ENCODE data around the gene NMNAT2. TPM values are rescaled to one million over a fixed set of nuclear protein-coding genes. Genes with fewer than 3 reads are reported as not detected.

The NMNAT2 gene
- total RNA-seq, 1 experiment from 2014 or later, result 0.17 TPM

GRCh38 chr1:183227422-183228346 is 190.5 kb downstream of the NMNAT2 start:
- Histone ChIP-seq H3K4me3 (ENCODE audit: low read depth, low read length, poor library complexity, severe bottlenecking) (no peak overlapping the region), H3K27ac (ENCODE audit: low read depth, low read length, poor library complexity, severe bottlenecking) (no peak overlapping the region), H3K9me3 (ENCODE audit: low read depth, low read length, poor library complexity, severe bottlenecking) (no peaks in the 10 kb centered on the region), H3K36me3 (ENCODE audit: insufficient read depth, low read length, poor library complexity, severe bottlenecking) (no peaks in the 10 kb centered on the region), H3K4me1 (ENCODE audit: insufficient read depth, low read length, poor library complexity, severe bottlenecking) (no peaks in the 10 kb centered on the region), H3K27me3 (replicated peaks; ENCODE audit: insufficient read depth, low read depth, low read length, poor library complexity) (no peaks in the 10 kb centered on the region)
- no TSS peak for BruUV-seq (replicated peaks)
- POLR2A ChIA-PET (ENCODE audit: low non-redundant PET), result no interaction called here
- CTCF ChIA-PET, result interaction anchor here (0.6 to 2.2 kb wide), 5 partner anchors 8 to 339 kb away, joined by 3 to 19 read pairs (median 4); no protein-coding TSS in a partner anchor
- intact Hi-C loops (cut with micrococcal nuclease; ENCODE audit: unreplicated experiment), result no loop called here
- no peak for TF ChIP-seq EZH2 (IDR thresholded peaks at IDR 0.05; ENCODE audit: borderline replicate concordance, low read depth, low read length, poor library complexity, severe bottlenecking)
- TF ChIP-seq CTCF (conservative IDR thresholded peaks at IDR 0.05; ENCODE audit: low read depth, low read length), result peak; percentile 87
- peak; percentile 82 for DNase-seq (ENCODE audit: low spot score)

DNA sequence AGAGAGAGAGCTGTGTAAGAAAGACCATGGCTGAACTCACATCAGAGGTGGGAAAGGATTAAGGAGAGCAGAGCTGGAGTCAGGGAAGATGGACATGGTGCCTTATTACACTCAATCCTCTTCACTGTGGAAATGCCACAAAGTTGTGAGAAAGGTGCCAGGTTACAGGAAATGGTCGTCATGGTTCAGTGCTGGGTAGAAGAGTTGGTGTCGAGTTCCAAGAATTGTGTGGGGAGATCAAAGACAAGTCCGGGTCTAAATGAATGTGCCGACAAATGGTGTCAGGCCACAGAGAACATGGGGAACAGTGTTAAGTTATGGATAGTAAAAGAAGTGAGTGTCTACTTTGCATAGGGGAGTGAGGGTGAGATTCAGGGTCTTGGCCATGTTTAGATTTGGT is 191.2 kb downstream of the NMNAT2 start:
- no TSS peak for BruUV-seq (replicated peaks)
- no peak overlapping the region for H3K4me3 ChIP-seq (ENCODE audit: low read depth, low read length, poor library complexity, severe bottlenecking)
- ChIA-PET CTCF (interaction anchor here (1.1 to 2.2 kb wide), 2 partner anchors 264 to 339 kb away, joined by 4 to 19 read pairs; no protein-coding TSS in a partner anchor), POLR2A (ENCODE audit: low non-redundant PET) (no interaction called here)
- TF ChIP-seq EZH2 (IDR thresholded peaks at IDR 0.05; ENCODE audit: borderline replicate concordance, low read depth, low read length, poor library complexity, severe bottlenecking) (no peak), CTCF (conservative IDR thresholded peaks at IDR 0.05; ENCODE audit: low read depth, low read length) (no peak)
- intact Hi-C loops (cut with micrococcal nuclease; ENCODE audit: unreplicated experiment), result no loop called here
- no peaks in the 10 kb centered on the region for H3K36me3 ChIP-seq (ENCODE audit: insufficient read depth, low read length, poor library complexity, severe bottlenecking)
- H3K4me1 ChIP-seq (ENCODE audit: insufficient read depth, low read length, poor library complexity, severe bottlenecking), result no peaks in the 10 kb centered on the region
- DNase-seq (ENCODE audit: low spot score), result no peak
- no peak overlapping the region for H3K27ac ChIP-seq (ENCODE audit: low read depth, low read length, poor library complexity, severe bottlenecking)
- no peaks in the 10 kb centered on the region for H3K27me3 ChIP-seq (replicated peaks; ENCODE audit: insufficient read depth, low read depth, low read length, poor library complexity)
- H3K9me3 ChIP-seq (ENCODE audit: low read depth, low read length, poor library complexity, severe bottlenecking), result no peaks in the 10 kb centered on the region

- ChIA-PET CTCF (no interaction called here), POLR2A (ENCODE audit: low non-redundant PET) (no interaction called here)
- H3K36me3 ChIP-seq (ENCODE audit: insufficient read depth, low read length, poor library complexity, severe bottlenecking), result no peaks in the 10 kb centered on the region
- TF ChIP-seq EZH2 (IDR thresholded peaks at IDR 0.05; ENCODE audit: borderline replicate concordance, low read depth, low read length, poor library complexity, severe bottlenecking), result no peak
- no peak for TF ChIP-seq CTCF (conservative IDR thresholded peaks at IDR 0.05; ENCODE audit: low read depth, low read length)
- no peaks in the 10 kb centered on the region for H3K27me3 ChIP-seq (replicated peaks; ENCODE audit: insufficient read depth, low read depth, low read length, poor library complexity)
- no peak overlapping the region for H3K4me3 ChIP-seq (ENCODE audit: low read depth, low read length, poor library complexity, severe bottlenecking)
- BruUV-seq (replicated peaks), result no TSS peak
- DNase-seq (ENCODE audit: low spot score), result no peak
- H3K9me3 ChIP-seq (ENCODE audit: low read depth, low read length, poor library complexity, severe bottlenecking), result no peaks in the 10 kb centered on the region
- intact Hi-C loops (cut with micrococcal nuclease; ENCODE audit: unreplicated experiment), result no loop called here
- H3K4me1 ChIP-seq (ENCODE audit: insufficient read depth, low read length, poor library complexity, severe bottlenecking), result no peaks in the 10 kb centered on the region
- no peak overlapping the region for H3K27ac ChIP-seq (ENCODE audit: low read depth, low read length, poor library complexity, severe bottlenecking)
Observed at GRCh38 chr1:183226361-183226760, 191.8 kb downstream of the NMNAT2 start.
